IMR-90 (cell line): ENCODE data around the gene FMO1.

Experiments used
- CHD1 ChIP-seq: IDR thresholded peaks from 2 replicates; pipeline ENCODE4 v1.6.1; 2012; ENCODE audit warnings: low read depth, low read length, improper control_type of control experiment
- MAFK ChIP-seq: IDR thresholded peaks from 2 replicates; pipeline ENCODE4 v1.6.1; 2012; ENCODE audit warnings: low read depth, low read length, improper control_type of control experiment
- MAZ ChIP-seq: IDR thresholded peaks from 2 replicates; pipeline ENCODE4 v1.6.1; 2012; ENCODE audit warnings: low read depth, mild to moderate bottlenecking, low read length, improper control_type of control experiment, moderate library complexity, borderline replicate concordance
- NFE2L2 ChIP-seq: fragments of 150-350 bp; IDR thresholded peaks from 2 replicates; pipeline ENCODE4 v1.6.1; 2016; ENCODE audit warnings: low read depth, mild to moderate bottlenecking, low read length
- POLR2A ChIP-seq: IDR thresholded peaks from 2 replicates; pipeline ENCODE4 v1.6.1; 2012; ENCODE audit warnings: mild to moderate bottlenecking, low read depth, low read length
- RFX5 ChIP-seq: IDR thresholded peaks from 2 replicates; pipeline ENCODE4 v1.8.0; 2012; ENCODE audit warnings: low read depth, mild to moderate bottlenecking, low read length, moderate library complexity
- TF ChIP-seq, protein P1 (sequence below): conservative IDR thresholded peaks from 2 replicates; pipeline ENCODE4 v1.5.1; 2012; ENCODE audit warnings: mild to moderate bottlenecking, low read depth, low read length, improper control_type of control experiment

DNA sequence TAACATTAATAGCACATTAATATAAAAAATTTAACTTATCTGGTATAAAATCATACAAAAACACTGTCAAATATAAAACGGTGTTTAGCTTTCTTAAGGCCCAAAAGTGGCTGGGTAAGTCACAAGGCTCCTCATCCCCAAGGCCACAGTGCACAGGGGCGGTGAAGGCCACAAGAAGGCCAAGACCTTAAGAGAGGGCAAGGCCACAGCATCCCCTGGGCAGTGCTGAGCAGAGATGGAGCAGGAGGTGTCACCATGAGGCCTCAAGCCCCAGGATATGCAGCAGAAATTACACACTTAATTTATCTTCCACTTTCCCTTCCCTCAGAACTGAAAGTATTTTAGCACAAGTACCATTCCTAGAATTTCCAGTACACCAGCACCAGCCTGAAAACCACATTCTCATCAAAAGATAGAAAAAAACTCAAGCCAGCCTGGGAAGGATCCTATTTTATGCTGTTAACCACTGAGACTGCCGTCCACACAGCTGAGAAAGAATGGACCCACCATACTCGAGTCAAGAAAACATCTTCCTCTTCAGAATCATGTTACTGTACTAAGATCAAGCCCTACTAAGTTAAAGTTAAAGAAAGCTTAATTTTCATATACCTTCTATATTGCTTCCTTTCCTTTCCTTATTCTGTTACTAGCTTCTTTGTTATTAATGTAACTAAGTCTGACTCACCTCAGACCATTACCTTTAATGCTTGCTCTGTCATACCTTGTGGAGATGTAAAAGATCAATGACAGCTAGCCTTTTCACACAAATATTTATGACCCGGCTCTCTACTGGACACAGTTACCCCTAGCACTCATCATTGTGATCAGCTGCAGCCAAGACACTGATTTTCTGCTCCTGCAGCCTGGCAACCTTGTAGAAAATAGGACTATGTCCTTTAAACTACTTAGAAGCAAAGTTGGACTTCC, 26.4 kb upstream of the FMO1 start:
- TF ChIP-seq, protein P1, sequence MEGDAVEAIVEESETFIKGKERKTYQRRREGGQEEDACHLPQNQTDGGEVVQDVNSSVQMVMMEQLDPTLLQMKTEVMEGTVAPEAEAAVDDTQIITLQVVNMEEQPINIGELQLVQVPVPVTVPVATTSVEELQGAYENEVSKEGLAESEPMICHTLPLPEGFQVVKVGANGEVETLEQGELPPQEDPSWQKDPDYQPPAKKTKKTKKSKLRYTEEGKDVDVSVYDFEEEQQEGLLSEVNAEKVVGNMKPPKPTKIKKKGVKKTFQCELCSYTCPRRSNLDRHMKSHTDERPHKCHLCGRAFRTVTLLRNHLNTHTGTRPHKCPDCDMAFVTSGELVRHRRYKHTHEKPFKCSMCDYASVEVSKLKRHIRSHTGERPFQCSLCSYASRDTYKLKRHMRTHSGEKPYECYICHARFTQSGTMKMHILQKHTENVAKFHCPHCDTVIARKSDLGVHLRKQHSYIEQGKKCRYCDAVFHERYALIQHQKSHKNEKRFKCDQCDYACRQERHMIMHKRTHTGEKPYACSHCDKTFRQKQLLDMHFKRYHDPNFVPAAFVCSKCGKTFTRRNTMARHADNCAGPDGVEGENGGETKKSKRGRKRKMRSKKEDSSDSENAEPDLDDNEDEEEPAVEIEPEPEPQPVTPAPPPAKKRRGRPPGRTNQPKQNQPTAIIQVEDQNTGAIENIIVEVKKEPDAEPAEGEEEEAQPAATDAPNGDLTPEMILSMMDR: no peak
- TF ChIP-seq POLR2A: no peak
- TF ChIP-seq MAFK: no peak
- no peak for TF ChIP-seq RFX5
- TF ChIP-seq NFE2L2: no peak
- TF ChIP-seq MAZ: no peak
- TF ChIP-seq CHD1: no peak
